Activated naive CD4-positive, alpha-beta T cell treated with Interleukin-2 at 50 U/mL for 16 hours (primary cell): ENCODE measurements around the gene GREB1.

Source experiments
- DNase-seq: peaks from one replicate; pipeline ENCODE4 v3.0.0-alpha.2; 2020

The GREB1 gene

GRCh38 chr2:11581797-11582611 is 48.2 kb downstream of the GREB1 start:
- no peak for DNase-seq

- DNase-seq: no peak
Observed at GRCh38 chr2:11582612-11582861, 48.7 kb downstream of the GREB1 start.

GRCh38 chr2:11582862-11583752 is 49.3 kb downstream of the GREB1 start:
- peak; percentile 67 for DNase-seq

- peak; percentile 91 for DNase-seq
Observed at GRCh38 chr2:11583840-11584524, 50.1 kb downstream of the GREB1 start.

- no peak for DNase-seq
Observed at GRCh38 chr2:11584525-11585056, 50.7 kb downstream of the GREB1 start.

- DNase-seq: no peak
Observed at GRCh38 chr2:11585071-11585470, 51.2 kb downstream of the GREB1 start.

- DNase-seq: no peak
Observed at GRCh38 chr2:11588228-11589110, 54.6 kb downstream of the GREB1 start.

- DNase-seq: no peak
Observed at GRCh38 chr2:11589316-11589940, 55.6 kb downstream of the GREB1 start.

GRCh38 chr2:11590193-11590592 is 56.3 kb downstream of the GREB1 start:
- no peak for DNase-seq

GRCh38 chr2:11591091-11591490 is 57.2 kb downstream of the GREB1 start:
- no peak for DNase-seq

GRCh38 chr2:11592671-11593574 is 59.1 kb downstream of the GREB1 start:
- DNase-seq: no peak

- DNase-seq: no peak
Observed at GRCh38 chr2:11596801-11597200, 63.0 kb downstream of the GREB1 start.

- DNase-seq: no peak
Observed at GRCh38 chr2:11597538-11598225, 63.8 kb downstream of the GREB1 start.

- no peak for DNase-seq
Observed at GRCh38 chr2:11598228-11598731, 64.4 kb downstream of the GREB1 start.

- no peak for DNase-seq
Observed at GRCh38 chr2:11602563-11603204, 68.8 kb downstream of the GREB1 start.

GRCh38 chr2:11610624-11611242 is 76.9 kb downstream of the GREB1 start:
- DNase-seq: no peak

- no peak for DNase-seq
Observed at GRCh38 chr2:11611251-11611650, 77.4 kb downstream of the GREB1 start.

GRCh38 chr2:11612553-11613215 is 78.8 kb downstream of the GREB1 start:
- DNase-seq: no peak
